GM21526 (cell line): Measurements from ENCODE around the gene ZNF451.

Source experiments
- ATAC-seq: cut with Tn5 transposase; IDR thresholded peaks from one replicate; pipeline ENCODE4 v1.9.1; 2021; ENCODE audit warnings: moderate library complexity; ENCODE audit not compliant: unreplicated experiment, low FRiP score

The ZNF451 gene

GRCh38 chr6:57147401-57147800 lies 57.4 kb downstream of the ZNF451 start:
- ATAC-seq, result no peak

- ATAC-seq, result no peak
These were observed 58.2 kb downstream of the ZNF451 start for GRCh38 chr6:57147955-57148858.

- no peak for ATAC-seq
These were observed 68.7 kb downstream of the ZNF451 start for GRCh38 chr6:57158658-57159057.

- ATAC-seq, result no peak
These were observed 69.1 kb downstream of the ZNF451 start for GRCh38 chr6:57159127-57159526.

GRCh38 chr6:57162028-57162427 lies 72.0 kb downstream of the ZNF451 start:
- no peak for ATAC-seq

GRCh38 chr6:57162516-57162915 lies 72.5 kb downstream of the ZNF451 start:
- ATAC-seq, result no peak

GRCh38 chr6:57163956-57164355 lies 74.0 kb downstream of the ZNF451 start:
- no peak for ATAC-seq

- ATAC-seq, result no peak
These were observed 75.1 kb downstream of the ZNF451 start for GRCh38 chr6:57165080-57165479.

- ATAC-seq, result peak; percentile 88
These were observed 82.4 kb downstream of the ZNF451 start, which contains the start of gene BAG2 for GRCh38 chr6:57172136-57173055. TSS of gene BAG2 (plus strand) at chr6:57172326. CDS start at chr6:57172698, 372 bp downstream.

GRCh38 chr6:57173056-57173885 lies 83.3 kb downstream of the ZNF451 start:
- no peak for ATAC-seq

GRCh38 chr6:57173886-57174510 lies 84.0 kb downstream of the ZNF451 start:
- no peak for ATAC-seq

- no peak for ATAC-seq
These were observed 84.5 kb downstream of the ZNF451 start for GRCh38 chr6:57174511-57174907.

- no peak for ATAC-seq
These were observed 87.7 kb downstream of the ZNF451 start for GRCh38 chr6:57177545-57178265.

GRCh38 chr6:57180596-57180995 lies 90.6 kb downstream of the ZNF451 start:
- no peak for ATAC-seq

GRCh38 chr6:57182017-57182432 lies 92.0 kb downstream of the ZNF451 start:
- no peak for ATAC-seq

GRCh38 chr6:57183336-57183735 lies 93.3 kb downstream of the ZNF451 start:
- no peak for ATAC-seq

GRCh38 chr6:57190140-57190539 lies 100.2 kb downstream of the ZNF451 start:
- no peak for ATAC-seq

GRCh38 chr6:57193177-57193576 lies 103.2 kb downstream of the ZNF451 start:
- no peak for ATAC-seq

GRCh38 chr6:57195457-57195856 lies 105.5 kb downstream of the ZNF451 start:
- ATAC-seq, result no peak
